Fibroblast of the aortic adventitia (primary cell): Measurements from ENCODE around the gene RABGAP1. TPM values are rescaled to one million over a fixed set of nuclear protein-coding genes. Genes with fewer than 3 reads are reported as not detected.

Experiments used
- DNase-seq: peaks from one replicate; pipeline ENCODE4 v3.0.0-alpha.2; 2010; ENCODE audit warnings: low read depth
- H3K4me3 ChIP-seq: 2 replicates; pipeline ENCODE4 v1.5.1; 2011; ENCODE audit warnings: low read depth, mild to moderate bottlenecking, control low read depth, low read length, moderate library complexity
- total RNA-seq: library from RNA; depleted of rRNA; stranded (reverse); fragments of >200 nt; gene quantifications from 2 replicates; pipeline ENCODE4 v1.2.3, GENCODE V29; 2012; ENCODE audit warnings: low replicate concordance
- TF ChIP-seq, protein P1 (sequence below): IDR thresholded peaks from 2 replicates; pipeline ENCODE4 v1.5.1; 2011; ENCODE audit warnings: mild to moderate bottlenecking, low read length, control low read depth, inconsistent platforms; ENCODE audit not compliant: insufficient read depth

Gene RABGAP1
- total RNA-seq, 1 donor: 50.3 TPM

- TF ChIP-seq, protein P1, sequence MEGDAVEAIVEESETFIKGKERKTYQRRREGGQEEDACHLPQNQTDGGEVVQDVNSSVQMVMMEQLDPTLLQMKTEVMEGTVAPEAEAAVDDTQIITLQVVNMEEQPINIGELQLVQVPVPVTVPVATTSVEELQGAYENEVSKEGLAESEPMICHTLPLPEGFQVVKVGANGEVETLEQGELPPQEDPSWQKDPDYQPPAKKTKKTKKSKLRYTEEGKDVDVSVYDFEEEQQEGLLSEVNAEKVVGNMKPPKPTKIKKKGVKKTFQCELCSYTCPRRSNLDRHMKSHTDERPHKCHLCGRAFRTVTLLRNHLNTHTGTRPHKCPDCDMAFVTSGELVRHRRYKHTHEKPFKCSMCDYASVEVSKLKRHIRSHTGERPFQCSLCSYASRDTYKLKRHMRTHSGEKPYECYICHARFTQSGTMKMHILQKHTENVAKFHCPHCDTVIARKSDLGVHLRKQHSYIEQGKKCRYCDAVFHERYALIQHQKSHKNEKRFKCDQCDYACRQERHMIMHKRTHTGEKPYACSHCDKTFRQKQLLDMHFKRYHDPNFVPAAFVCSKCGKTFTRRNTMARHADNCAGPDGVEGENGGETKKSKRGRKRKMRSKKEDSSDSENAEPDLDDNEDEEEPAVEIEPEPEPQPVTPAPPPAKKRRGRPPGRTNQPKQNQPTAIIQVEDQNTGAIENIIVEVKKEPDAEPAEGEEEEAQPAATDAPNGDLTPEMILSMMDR: no peak
- DNase-seq: no peak
- H3K4me3 ChIP-seq: no peak overlapping the region
Measured at GRCh38 chr9:122944960-122945888, 4.4 kb downstream of the RABGAP1 start.

- H3K4me3 ChIP-seq: no peak overlapping the region
- DNase-seq: no peak
- TF ChIP-seq, protein P1: no peak
Measured at GRCh38 chr9:122946461-122947005, 5.7 kb downstream of the RABGAP1 start.

DNA sequence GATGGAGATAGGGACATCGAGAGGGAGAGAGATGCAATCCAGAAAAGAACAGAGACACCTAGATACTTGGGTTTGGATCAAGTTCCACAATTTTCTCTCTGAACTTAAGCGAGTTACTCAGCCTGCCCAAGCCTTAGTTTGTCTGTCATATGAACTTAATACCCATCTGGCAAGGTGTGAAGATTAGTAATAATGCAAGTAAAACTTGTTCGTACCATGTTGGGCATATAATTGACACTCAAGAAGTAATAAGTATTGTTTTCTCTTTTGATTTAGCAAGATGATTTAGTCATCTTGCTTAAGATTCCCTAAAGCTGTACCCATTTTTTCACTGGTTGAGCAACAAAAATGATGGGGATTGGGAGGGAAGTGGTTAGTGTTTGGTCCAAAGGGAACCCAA lies 7.5 kb downstream of the RABGAP1 start:
- no peak overlapping the region for H3K4me3 ChIP-seq
- DNase-seq: no peak
- TF ChIP-seq, protein P1: no peak

DNA sequence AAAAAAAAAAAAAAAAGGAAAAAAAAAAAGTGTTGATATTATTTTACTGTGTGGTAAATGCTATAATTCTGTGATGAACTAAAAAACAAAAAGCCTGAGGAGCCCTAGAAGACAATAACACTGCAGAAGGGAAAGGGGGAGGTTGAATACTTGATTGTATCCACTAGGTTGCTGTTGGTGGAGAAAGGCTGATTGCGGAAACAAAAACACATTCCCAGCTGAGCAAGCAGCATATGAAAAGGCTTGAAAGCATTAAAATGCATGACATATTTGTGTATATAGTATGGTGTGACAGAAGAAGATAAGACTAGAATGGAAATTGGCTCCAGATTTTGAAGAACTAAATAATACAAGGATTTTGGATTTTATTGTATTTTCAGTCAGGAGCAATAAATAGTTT lies 8.9 kb downstream of the RABGAP1 start:
- peak; percentile 56 for DNase-seq
- no peak overlapping the region for H3K4me3 ChIP-seq
- TF ChIP-seq, protein P1: no peak

DNA sequence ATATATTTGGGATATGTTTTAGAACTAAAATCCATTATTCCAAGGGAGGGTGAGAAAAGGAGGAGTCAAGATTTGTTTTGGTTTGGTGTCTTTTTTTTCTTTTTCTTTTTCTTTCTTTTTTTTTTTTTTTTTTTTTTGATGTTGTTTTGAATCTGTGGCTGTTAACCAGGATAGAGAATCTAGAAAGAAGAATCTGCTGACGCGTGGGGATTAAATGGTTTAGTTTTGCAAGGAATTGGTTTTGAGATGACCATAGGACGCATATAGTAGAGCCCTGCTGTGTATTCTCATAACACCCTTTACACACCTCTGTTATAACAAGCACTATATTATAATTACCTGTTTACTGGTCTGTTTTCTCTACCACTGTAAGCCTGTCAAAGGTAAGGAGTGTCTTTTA lies 9.4 kb downstream of the RABGAP1 start:
- no peak for DNase-seq
- H3K4me3 ChIP-seq: no peak overlapping the region
- TF ChIP-seq, protein P1: no peak

GRCh38 chr9:122951056-122951455 lies 10.2 kb downstream of the RABGAP1 start:
- TF ChIP-seq, protein P1: no peak
- no peak for DNase-seq

More at GRCh38 chr9:122951056-122951455, 10.2 kb downstream of the RABGAP1 start:
- H3K4me3 ChIP-seq: no peak overlapping the region
